CD14-positive monocyte (primary cell): ENCODE measurements around the gene ARNT2. TPM values are rescaled to one million over a fixed set of nuclear protein-coding genes. Genes with fewer than 3 reads are reported as not detected.

Experiments used
- DNase-seq, 3 donors: peaks; one replicate each; pipeline ENCODE4 v3.0.0-alpha.2; 2011 to 2022
- H2AFZ ChIP-seq: 2 replicates; pipeline ENCODE4 v1.6.0; 2012; ENCODE audit warnings: mild to moderate bottlenecking, low read depth, low read length, inconsistent platforms; ENCODE audit not compliant: insufficient read depth, poor library complexity, severe bottlenecking
- H3K27ac ChIP-seq, 2 donors: 1 replicate in 1 of 2; 2 replicates in 1 of 2; pipeline ENCODE4 v1.5.1; 2012 to 2013; ENCODE audit warnings: low read length in 2 of 2, control low read depth in 1 of 2, inconsistent platforms in 1 of 2, low read depth in 1 of 2, mild to moderate bottlenecking in 1 of 2
- H3K27me3 ChIP-seq, 2 donors: one replicate each; pipeline versions ENCODE4 v1.6.0 to v1.6.1; 2011 to 2013; ENCODE audit warnings: low read length in 2 of 2; ENCODE audit not compliant: control insufficient read depth in 2 of 2, insufficient read depth in 2 of 2
- H3K36me3 ChIP-seq, 2 donors: replicated peaks in 1 of 2; 1 replicate in 1 of 2; 2 replicates in 1 of 2; pipeline versions ENCODE4 v1.5.1 to v1.6.1; 2012 to 2013; ENCODE audit warnings: low read length in 2 of 2, control low read depth in 1 of 2, inconsistent platforms in 1 of 2, mild to moderate bottlenecking in 1 of 2; ENCODE audit not compliant: insufficient read depth in 2 of 2, control insufficient read depth in 1 of 2
- H3K4me1 ChIP-seq, 2 donors: 1 replicate in 1 of 2; 2 replicates in 1 of 2; pipeline versions ENCODE4 v1.5.1 to v1.6.1; 2012 to 2013; ENCODE audit warnings: low read length in 2 of 2, control low read depth in 1 of 2, inconsistent platforms in 1 of 2, mild to moderate bottlenecking in 1 of 2, moderate library complexity in 1 of 2; ENCODE audit not compliant: insufficient read depth in 2 of 2, control insufficient read depth in 1 of 2
- H3K4me2 ChIP-seq: replicated peaks from 2 replicates; pipeline ENCODE3; 2012; ENCODE audit warnings: low read length, moderate library complexity, mild to moderate bottlenecking; ENCODE audit not compliant: poor library complexity, severe bottlenecking; ENCODE audit errors: extremely low read depth
- H3K4me3 ChIP-seq, 3 experiments: fragments of 200-600 bp in 1 of 3; sonication (generic) in 1 of 3; replicated peaks in 1 of 3; 1 replicate in 2 of 3; 2 replicates in 1 of 3; pipeline ENCODE4 v1.5.1; 2011 to 2013; ENCODE audit warnings: low read length in 3 of 3, mild to moderate bottlenecking in 3 of 3, control low read depth in 2 of 3, low read depth in 2 of 3, inconsistent platforms in 1 of 3, moderate library complexity in 1 of 3
- H3K79me2 ChIP-seq: 2 replicates; pipeline ENCODE4 v1.6.0; 2012; ENCODE audit warnings: mild to moderate bottlenecking, control low read depth, inconsistent platforms, low read length, moderate library complexity; ENCODE audit not compliant: insufficient read depth
- H3K9ac ChIP-seq: 2 replicates; pipeline ENCODE4 v1.6.0; 2017; ENCODE audit warnings: low read length, mild to moderate bottlenecking; ENCODE audit not compliant: insufficient read depth, poor library complexity, severe bottlenecking
- H3K9me3 ChIP-seq, 2 donors: replicated peaks in 1 of 2; 1 replicate in 1 of 2; 2 replicates in 1 of 2; pipeline versions ENCODE4 v1.5.1 to v1.6.1; 2012 to 2013; ENCODE audit warnings: low read length in 2 of 2, control low read depth in 1 of 2; ENCODE audit not compliant: control insufficient read depth in 1 of 2, insufficient read depth in 1 of 2
- H4K20me1 ChIP-seq: 2 replicates; pipeline ENCODE4 v1.6.0; 2012; ENCODE audit warnings: mild to moderate bottlenecking, low read length, control low read depth, moderate library complexity; ENCODE audit not compliant: insufficient read depth
- H3K27ac Mint-ChIP-seq, 7 donors: one replicate each; pipeline ENCODE4 v1.8.0; 2020; ENCODE audit warnings: mild to moderate bottlenecking in 7 of 7, mixed read lengths in 7 of 7, moderate library complexity in 6 of 7, inconsistent platforms in 2 of 7
- H3K27me3 Mint-ChIP-seq, 3 donors: one replicate each; pipeline ENCODE4 v1.8.0; 2021 to 2022; ENCODE audit warnings: low read depth in 3 of 3, mild to moderate bottlenecking in 3 of 3, mixed read lengths in 3 of 3, moderate library complexity in 3 of 3, inconsistent platforms in 1 of 3
- H3K36me3 Mint-ChIP-seq, 2 donors: one replicate each; pipeline ENCODE4 v1.8.0; 2020; ENCODE audit warnings: mixed read lengths in 2 of 2, inconsistent platforms in 1 of 2, mild to moderate bottlenecking in 1 of 2
- H3K4me1 Mint-ChIP-seq: one replicate; pipeline ENCODE4 v1.8.0; 2020; ENCODE audit warnings: mild to moderate bottlenecking, mixed read lengths
- H3K4me3 Mint-ChIP-seq, 2 donors: one replicate each; pipeline ENCODE4 v1.8.0; 2020; ENCODE audit warnings: mild to moderate bottlenecking in 2 of 2, mixed read lengths in 2 of 2, moderate library complexity in 1 of 2
- H3K9me3 Mint-ChIP-seq, 7 donors: one replicate each; pipeline ENCODE4 v1.8.0; 2020 to 2022; ENCODE audit warnings: mixed read lengths in 7 of 7, mild to moderate bottlenecking in 6 of 7, moderate library complexity in 6 of 7, inconsistent platforms in 2 of 7
- WGBS: methylation state at CpG from one replicate; pipeline ENCODE4 v1.1.5; 2013; ENCODE audit warnings: missing lambda C conversion rate; ENCODE audit not compliant: insufficient coverage; 5-methylcytosine and 5-hydroxymethylcytosine counted together
- intact Hi-C, 2 donors: fragments of 100-400 bp; cut with micrococcal nuclease; formaldehyde crosslinking; loops; one replicate each; pipeline versions ENCODE4 v1.15.0 to v1.15.1; 2023
- polyA plus RNA-seq, 3 donors: library from polyadenylated mRNA; depleted of rRNA in 1 of 3; unstranded in 2 of 3; stranded (reverse) in 1 of 3; fragments of 300-500 nt in 2 of 3; fragments of >200 nt in 1 of 3; fragmentation: Illumina TruSeq in 2 of 3; gene quantifications; 1 replicate in 2 of 3; 2 replicates in 1 of 3; pipeline ENCODE4 v1.2.3, GENCODE V29; 2012 to 2021
- TF ChIP-seq, protein P1 (sequence below): fragments of 200-600 bp; IDR thresholded peaks from one replicate; pipeline ENCODE4 v1.8.0; 2022; ENCODE audit warnings: antibody characterized with exemption, mild to moderate bottlenecking

ARNT2 gene
- polyA plus RNA-seq, 3 donors = not detected

DNA sequence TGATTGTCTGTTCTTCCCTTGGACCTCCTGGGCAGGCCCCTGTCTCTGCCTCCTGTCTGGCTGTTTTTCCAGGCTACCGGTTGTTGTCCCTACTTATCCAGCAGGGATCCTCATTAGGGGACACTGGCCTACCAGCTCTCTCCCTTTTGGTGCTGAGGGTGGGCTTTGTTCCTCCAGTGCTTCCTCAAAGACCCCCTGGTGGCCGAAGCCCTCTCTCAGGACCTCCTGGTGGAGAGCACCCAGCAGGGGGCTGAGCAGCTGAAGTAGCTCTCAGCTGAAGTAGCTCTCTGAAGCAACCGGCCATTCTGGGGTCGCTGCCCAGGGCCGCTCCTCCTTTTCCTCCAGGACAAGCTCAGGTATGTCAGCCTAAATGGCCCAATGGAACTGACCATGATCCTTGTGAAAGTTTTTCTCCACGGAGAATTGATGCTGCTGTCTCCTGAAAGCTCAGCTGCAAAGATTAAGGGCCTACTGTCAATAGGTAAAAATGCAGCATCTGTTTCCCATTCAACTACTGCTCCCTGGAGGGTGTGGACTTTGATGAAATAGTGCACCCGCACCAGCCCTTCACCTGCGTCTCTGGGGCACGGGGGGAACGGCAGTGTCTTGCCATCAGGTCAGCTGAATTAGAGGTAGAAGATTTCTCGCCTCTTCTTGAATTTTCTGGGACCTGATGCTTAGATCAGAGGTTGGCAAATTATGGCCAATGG lies 27.6 kb downstream of the ARNT2 start:
- WGBS = 75% methylated on average over 7 of the region's 11 CpGs
- Histone ChIP-seq H3K9me3 (no peaks in the 10 kb centered on the region), H3K4me1 (peaks cover 11 to 13% of the 10 kb centered on the region in 2 donors), H3K36me3 (no peaks in the 10 kb centered on the region), H3K4me2 (no peak overlapping the region), H3K4me3 (no peak overlapping the region), H3K79me2 (no peaks in the 10 kb centered on the region), H2AFZ (no peak overlapping the region), H3K9ac (no peak overlapping the region), H3K27ac (no peak overlapping the region), H4K20me1 (no peaks in the 10 kb centered on the region), H3K27me3 (no peaks in the 10 kb centered on the region)
- Mint-ChIP-seq H3K9me3 (no peaks in the 10 kb centered on the region), H3K27ac (no peak overlapping the region), H3K4me3 (no peak overlapping the region), H3K4me1 (peaks cover 20% of the 10 kb centered on the region), H3K27me3 (peaks cover 0 to 11% (median 3%) of the 10 kb centered on the region in 3 donors), H3K36me3 (no peaks in the 10 kb centered on the region)
- TF ChIP-seq, protein P1, sequence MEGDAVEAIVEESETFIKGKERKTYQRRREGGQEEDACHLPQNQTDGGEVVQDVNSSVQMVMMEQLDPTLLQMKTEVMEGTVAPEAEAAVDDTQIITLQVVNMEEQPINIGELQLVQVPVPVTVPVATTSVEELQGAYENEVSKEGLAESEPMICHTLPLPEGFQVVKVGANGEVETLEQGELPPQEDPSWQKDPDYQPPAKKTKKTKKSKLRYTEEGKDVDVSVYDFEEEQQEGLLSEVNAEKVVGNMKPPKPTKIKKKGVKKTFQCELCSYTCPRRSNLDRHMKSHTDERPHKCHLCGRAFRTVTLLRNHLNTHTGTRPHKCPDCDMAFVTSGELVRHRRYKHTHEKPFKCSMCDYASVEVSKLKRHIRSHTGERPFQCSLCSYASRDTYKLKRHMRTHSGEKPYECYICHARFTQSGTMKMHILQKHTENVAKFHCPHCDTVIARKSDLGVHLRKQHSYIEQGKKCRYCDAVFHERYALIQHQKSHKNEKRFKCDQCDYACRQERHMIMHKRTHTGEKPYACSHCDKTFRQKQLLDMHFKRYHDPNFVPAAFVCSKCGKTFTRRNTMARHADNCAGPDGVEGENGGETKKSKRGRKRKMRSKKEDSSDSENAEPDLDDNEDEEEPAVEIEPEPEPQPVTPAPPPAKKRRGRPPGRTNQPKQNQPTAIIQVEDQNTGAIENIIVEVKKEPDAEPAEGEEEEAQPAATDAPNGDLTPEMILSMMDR = no peak
- DNase-seq = no peak
- intact Hi-C loops = no loop called here

DNA sequence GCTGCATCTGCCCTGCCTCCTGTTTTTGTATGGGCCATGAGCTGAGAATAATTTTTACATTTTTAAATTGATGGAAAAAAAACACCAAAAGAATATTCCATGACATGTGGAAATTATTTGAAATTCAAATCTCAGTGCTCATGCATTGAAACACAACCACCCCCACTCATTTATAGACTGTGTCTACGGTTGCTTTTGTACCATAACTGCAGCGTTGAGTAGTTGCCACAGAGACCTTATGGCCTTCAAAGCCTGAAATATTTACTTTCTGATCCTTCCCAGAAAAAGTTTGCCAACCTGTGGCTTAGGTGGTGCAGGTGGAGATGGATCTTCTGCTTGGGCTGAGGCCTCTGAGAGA lies 28.1 kb downstream of the ARNT2 start:
- H3K27ac Mint-ChIP-seq = no peak overlapping the region
- intact Hi-C loops = no loop called here
- no peak overlapping the region for H3K4me2 ChIP-seq
- no peak overlapping the region for H2AFZ ChIP-seq
- no peak overlapping the region for H3K4me3 Mint-ChIP-seq
- no peaks in the 10 kb centered on the region for H4K20me1 ChIP-seq
- H3K79me2 ChIP-seq = no peaks in the 10 kb centered on the region
- H3K9me3 Mint-ChIP-seq = no peaks in the 10 kb centered on the region
- no peak overlapping the region for H3K27ac ChIP-seq
- TF ChIP-seq, protein P1 = no peak
- no peaks in the 10 kb centered on the region for H3K27me3 ChIP-seq
- no peak overlapping the region for H3K4me3 ChIP-seq
- H3K27me3 Mint-ChIP-seq = peaks cover 0 to 11% (median 3%) of the 10 kb centered on the region in 3 donors
- WGBS = 100% methylated on average over 1 of the region's 2 CpGs
- DNase-seq = no peak
- H3K36me3 Mint-ChIP-seq = no peaks in the 10 kb centered on the region
- no peaks in the 10 kb centered on the region for H3K9me3 ChIP-seq
- H3K4me1 ChIP-seq = peaks cover 16 to 18% of the 10 kb centered on the region in 2 donors
- no peak overlapping the region for H3K9ac ChIP-seq
- peaks cover 26% of the 10 kb centered on the region for H3K4me1 Mint-ChIP-seq
- H3K36me3 ChIP-seq = no peaks in the 10 kb centered on the region
